ENCODE results near the gene RBM15.

DNA sequence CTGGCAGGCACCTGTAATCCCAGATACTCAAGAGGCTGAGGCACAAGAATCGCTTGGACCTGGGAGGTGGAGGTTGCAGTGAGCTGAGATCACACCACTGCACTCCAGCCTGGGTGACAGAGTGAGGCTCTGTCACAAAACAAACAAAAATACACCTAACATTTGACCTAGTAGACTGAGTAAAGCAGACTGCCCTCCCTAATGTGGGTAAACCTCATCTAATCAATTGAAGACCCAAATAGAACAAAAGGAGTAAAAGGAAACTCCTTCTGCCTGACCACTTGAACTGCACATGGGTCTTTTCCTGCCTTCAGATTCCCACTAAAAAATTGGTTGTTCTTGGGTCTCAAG lies 19.0 kb upstream of the RBM15 start:
- TF ChIP-seq CTCF (IDR thresholded peaks at IDR 0.05) (no peak), POLR2AphosphoS5 (IDR thresholded peaks at IDR 0.05; ENCODE audit: insufficient read depth in 1 of 2, low read depth in 1 of 2) (no peak), POLR2A (IDR thresholded peaks at IDR 0.05) (no peak)

Data from vagina (tissue), 2 donors.